SKM-1 treated with dmso at 0.1 percent for 144 hours (cell line): ENCODE measurements around the gene DUOXA1.
"Not testable (repeated sequence)": the region's sequence is repeated elsewhere in the genome, so short reads cannot be mapped to it uniquely, and the experiment has no call there.

ENCODE experiments used
- DNase-seq: peaks from one replicate; lab custom pipeline; 2025; ENCODE audit not compliant: unreplicated experiment; lab: John Stamatoyannopoulos, UW

The DUOXA1 gene

GRCh38 chr15:45114076-45114750, 15.5 kb downstream of the DUOXA1 start, which contains the start of the genes DUOX2 and DUOXA2:
TSS of gene DUOX2 (minus strand) at chr15:45114172. CDS start at chr15:45113411, 761 bp downstream.
TSS of gene DUOXA2 (plus strand) at chr15:45114326. CDS start at chr15:45114606, 280 bp downstream.
- DNase-seq = no peak

DNA sequence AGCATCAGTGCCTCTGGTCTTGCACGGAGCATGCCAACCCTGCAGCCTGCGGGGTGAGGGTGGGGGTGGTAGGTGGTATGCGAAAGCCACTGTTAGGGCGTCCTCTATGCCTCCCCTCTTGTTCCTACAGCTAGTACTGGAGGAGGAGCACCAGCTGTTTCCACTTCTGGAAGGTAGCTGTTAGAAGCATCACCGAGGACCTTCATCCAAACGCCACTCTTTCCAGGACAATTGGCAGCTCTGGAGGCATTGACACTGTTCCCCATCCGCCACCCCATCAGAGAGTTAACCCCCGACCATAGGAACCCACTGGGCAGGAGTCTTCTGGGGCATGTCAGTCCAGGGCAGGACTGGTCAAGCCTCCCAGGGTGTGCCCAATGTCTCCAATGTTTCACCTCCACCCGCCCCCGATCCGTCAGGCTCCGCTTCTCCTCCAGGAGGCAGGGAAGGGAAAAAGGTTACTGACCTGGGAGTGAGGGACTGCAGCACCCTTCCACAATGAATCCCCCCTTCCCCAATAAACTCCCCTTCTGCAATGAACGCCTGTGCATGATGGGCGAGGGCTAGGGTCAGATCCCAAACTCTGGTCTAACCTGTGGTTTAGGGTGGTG, 16.2 kb downstream of the DUOXA1 start:
- no peak for DNase-seq

DNA sequence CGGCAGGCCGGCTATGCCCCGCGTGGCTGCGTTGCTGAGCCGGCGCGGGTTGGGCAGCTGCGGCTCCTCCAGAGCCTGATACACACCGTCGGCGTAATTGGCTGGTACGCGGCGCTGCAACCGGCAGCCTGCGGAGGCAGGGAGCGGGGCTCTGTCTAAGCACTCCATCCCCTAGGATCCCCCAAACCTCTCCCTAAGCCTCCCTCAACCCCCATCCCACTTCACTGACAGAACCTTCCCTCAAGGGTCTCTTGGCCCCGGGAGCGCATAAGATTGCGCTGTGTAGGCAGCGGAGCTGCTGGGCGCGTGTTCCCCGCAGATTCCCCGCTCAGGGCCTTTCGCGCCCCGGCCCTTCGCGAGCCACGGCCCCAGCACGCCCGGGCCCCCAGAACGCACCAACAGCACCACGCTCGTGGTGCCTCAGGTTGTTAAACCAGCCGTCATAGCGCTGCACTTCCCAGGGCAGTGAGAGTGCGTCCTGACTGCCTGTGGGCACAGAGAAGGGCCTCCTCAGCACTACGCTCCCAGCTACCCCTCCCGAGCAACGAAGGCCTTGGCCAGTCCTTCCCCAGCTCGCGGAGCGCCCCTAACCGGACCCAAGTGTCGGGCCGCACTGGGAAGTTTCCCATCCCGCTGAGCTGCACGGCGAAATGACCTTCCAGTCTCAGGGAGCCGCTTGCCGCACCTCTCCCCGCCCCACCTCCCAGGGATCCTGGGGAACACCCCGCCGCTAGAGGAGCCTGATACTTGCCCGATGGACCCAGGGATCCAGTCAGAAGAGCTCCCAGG, 16.9 kb downstream of the DUOXA1 start:
- no peak for DNase-seq

DNA sequence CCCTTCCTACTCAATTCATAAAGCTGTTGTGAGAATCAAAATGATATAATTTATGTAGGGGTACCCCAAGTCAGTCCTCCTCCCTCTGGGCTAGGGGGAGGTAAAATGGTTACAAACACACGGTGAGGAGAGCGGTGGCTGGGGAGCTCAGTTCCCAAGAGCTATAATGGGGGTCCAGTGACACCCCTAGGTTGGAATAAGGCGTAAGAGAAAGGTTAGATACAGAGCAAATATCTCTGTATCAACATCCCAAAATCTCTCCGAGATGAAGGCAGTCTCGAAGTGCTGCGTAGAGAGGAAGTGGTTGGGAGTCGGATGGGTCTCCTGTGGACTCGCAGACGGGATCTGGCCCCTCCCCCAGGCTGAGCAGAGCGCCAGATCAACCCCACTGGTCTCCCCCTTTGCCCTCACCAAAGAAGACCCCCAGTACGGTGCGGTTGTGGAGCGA, 17.5 kb downstream of the DUOXA1 start:
- no peak for DNase-seq

DNA sequence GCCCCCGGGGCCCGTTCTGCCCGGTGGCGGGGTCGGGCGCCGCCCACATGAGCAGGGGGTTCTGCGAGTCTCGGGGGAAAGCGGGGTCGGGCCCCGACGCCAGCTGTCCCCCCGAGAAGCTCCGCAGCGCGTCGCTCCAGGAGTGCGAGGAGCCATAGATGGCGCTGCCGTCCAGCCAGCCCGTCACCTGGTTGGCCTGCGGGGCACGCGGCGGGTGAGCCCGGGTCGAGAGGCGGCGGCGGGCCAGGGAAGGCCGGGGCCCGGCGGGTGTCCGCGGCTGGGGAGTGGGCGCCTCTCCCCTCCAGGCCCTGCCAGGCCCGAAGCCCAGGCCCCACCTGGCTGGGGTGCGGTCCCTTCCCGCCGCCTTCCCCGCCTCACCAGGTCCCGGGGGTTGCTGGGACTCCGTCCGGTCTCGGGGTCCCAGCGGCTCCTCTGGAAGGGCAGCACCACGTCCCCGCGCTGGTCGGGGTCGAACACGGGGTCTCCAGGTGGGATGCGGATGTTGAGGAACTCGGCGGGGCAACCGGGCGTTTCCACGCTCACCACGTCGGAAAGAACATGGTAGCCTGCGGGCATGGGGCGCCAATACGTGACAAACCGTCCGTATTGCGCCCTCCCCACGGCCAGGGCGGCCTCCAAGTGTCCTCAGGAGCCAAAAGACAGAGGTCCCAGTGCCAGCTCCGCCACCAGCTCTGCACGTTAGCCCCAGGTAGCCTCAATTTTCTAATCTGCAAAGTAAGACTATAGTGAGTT, 18.1 kb downstream of the DUOXA1 start:
- no peak for DNase-seq

- no peak for DNase-seq
These were observed 19.3 kb downstream of the DUOXA1 start for GRCh38 chr15:45110256-45110820.

GRCh38 chr15:45107941-45108630, 21.6 kb downstream of the DUOXA1 start:
- DNase-seq = no peak

GRCh38 chr15:45106002-45106790, 23.5 kb downstream of the DUOXA1 start:
- DNase-seq = no peak

DNA sequence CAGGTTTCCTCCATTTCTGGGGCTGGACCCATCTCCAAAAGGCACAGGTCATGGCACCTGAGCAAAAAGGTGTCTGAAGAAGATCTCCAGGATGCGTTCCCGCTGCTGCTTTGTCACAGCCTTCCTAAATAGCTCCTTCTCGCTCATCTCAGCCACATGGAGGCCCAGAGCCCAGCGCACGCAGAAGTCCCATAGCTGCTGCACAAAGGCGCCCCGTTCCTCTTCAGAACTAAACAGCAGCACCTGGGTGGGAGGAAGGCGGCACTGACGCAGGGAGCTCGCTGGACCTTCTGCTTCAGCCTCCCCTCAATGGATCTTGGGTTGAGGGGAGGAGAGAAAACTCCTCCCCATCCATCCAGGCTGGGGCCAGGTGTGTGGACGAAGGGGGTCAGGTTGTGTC, 24.1 kb downstream of the DUOXA1 start:
- DNase-seq = no peak

DNA sequence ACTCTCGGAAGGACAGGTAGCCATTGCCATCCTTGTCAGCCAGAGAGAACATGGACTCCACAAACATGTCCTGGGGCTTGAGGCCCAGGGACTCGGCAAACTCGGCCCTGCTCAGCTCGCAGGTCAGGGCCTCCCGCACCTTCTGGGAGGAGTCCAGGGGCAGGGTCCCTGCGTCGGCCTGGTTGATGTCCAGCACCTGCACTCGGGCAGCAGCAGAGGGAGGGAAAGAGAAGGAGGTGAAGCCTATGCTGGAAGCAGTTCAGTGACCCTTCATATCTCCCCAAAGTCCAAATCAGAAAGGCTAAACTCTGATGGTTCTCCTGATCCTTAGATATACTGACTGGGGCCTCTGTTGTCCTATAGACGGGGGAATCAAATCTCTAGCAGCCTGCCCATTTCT, 25.5 kb downstream of the DUOXA1 start:
- not testable (repeated sequence) for DNase-seq

DNA sequence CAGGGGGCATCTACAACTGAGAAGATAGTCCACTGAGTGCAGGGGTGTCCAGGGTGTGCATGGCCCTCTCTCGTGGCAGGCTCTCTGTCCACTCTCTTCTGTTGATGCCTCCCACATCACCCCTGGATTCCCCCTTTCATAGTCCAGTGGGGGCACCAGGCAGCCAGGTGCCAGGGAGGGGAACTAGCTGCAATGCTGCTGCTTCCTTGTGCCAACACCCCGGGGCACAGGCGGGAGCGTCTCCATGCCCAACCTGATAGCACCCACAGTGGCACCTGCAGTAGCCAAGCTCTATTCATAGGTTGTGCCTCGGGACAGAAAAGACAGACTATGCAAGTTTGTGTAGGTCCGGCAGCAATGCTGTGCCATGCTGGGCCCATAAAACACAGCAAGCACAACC, 27.5 kb downstream of the DUOXA1 start:
- DNase-seq = no peak

DNA sequence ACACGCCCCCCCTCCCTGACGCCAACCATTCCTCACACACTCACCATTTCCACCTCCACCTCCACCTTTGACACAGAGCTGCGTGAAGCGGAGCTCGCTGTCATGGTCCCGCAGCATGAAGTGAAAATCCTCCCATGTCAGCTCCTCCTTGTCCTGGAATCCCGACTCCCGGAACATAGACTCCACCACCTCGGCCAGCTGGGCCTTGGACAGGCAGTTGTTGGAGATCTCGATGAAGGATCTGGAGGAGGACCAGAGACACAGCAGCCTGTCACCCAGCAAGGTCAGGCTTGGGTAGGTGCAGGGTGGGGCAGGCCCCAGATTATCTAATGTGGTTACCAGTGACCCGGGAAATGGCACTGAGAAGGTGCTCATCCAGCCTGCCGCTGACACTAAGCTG, 27.9 kb downstream of the DUOXA1 start:
- DNase-seq = no peak

GRCh38 chr15:45100884-45101625, 28.6 kb downstream of the DUOXA1 start:
- no peak for DNase-seq

DNA sequence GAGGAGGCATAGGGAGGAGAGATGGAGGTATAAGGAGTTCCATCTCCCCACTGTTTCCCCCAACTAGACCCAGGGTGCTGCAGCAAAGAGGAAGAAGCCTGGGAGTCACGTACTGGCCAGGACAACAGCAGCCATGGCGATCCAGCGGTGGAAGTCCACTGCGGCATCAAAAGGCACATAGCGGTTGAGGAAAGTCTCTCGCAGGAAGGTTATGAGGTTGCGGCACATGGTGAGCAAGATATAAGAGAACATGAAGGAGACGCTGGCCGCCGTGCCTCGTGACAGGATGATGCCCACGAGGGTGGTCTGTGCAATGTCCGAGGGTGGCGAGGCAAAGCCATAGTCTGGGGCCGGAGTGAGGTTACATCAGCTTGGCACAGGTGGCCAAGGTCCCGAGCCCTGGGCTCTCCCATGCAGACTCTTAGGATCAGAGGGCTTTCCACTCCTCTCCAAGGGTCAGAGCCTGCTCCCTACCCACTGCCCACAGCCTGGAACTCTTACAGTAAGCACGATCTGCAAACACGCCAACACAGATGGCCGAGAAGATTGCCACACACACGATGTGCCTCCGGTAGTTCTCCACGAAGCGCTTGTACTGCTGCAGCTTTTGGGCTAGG, 30.0 kb downstream of the DUOXA1 start:
- DNase-seq = no peak

- DNase-seq = no peak
These were observed 32.2 kb downstream of the DUOXA1 start for GRCh38 chr15:45097466-45097865.

- DNase-seq = no peak
These were observed 34.0 kb downstream of the DUOXA1 start for GRCh38 chr15:45095661-45096060.

DNA sequence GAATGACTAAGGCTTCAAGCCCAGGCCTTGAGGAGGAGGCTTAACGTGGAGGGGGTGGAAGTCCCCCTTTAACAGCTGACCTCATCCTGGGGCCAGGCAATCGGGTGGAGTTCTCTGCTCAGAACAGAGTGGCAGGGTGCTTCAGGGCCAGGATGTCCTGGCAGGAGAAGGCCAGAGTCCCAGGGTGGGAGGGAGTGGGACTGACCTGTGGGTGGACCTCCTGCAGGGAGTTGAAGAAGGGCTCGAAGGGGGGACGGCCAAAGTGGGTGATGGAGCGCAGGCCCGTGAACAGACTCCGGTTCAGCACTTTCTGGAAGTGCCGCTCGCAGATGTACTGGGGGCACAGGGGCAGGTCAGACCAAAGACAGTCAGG, 35.3 kb downstream of the DUOXA1 start:
- no peak for DNase-seq

DNA sequence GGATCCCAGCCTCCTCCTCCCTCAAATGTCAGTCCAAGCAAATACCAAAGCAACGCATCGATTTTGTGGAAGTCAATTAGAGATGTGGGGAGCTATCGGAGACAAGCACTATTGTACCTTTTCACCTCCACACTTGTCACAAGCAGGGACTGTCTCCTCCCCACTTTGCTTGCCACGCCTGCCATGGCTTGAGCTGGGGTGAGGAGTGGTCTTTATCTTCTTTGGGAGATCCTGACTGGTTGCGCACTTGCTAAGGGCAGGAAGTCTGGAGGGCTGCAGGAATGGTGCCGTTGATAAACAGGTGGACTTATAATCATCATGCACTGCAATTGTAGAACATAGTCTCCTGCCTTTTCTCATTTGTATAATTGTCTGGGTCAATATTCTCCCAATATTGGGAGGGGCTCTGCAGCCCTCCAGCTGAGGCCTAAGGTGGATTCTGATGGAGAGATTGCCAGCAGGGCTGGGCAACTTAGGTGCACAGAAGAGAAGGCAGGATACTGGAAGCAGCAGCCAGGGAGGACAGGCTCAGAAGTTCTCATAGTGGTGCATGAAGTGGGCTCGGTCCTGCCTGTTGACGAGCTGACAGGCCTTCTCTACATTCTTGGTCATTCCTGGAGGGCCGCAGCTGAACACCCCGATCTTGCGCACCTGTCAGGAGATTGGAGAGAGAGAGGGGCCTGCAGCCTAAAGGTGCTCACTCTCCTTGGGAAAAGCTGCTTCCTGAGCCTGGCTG, 35.9 kb downstream of the DUOXA1 start:
- no peak for DNase-seq
